ENCODE data around the gene BCAR1.
"Not testable (repeated sequence)": the region's sequence is repeated elsewhere in the genome, so short reads cannot be mapped to it uniquely, and the experiment has no call there.

Gene BCAR1, protein sequence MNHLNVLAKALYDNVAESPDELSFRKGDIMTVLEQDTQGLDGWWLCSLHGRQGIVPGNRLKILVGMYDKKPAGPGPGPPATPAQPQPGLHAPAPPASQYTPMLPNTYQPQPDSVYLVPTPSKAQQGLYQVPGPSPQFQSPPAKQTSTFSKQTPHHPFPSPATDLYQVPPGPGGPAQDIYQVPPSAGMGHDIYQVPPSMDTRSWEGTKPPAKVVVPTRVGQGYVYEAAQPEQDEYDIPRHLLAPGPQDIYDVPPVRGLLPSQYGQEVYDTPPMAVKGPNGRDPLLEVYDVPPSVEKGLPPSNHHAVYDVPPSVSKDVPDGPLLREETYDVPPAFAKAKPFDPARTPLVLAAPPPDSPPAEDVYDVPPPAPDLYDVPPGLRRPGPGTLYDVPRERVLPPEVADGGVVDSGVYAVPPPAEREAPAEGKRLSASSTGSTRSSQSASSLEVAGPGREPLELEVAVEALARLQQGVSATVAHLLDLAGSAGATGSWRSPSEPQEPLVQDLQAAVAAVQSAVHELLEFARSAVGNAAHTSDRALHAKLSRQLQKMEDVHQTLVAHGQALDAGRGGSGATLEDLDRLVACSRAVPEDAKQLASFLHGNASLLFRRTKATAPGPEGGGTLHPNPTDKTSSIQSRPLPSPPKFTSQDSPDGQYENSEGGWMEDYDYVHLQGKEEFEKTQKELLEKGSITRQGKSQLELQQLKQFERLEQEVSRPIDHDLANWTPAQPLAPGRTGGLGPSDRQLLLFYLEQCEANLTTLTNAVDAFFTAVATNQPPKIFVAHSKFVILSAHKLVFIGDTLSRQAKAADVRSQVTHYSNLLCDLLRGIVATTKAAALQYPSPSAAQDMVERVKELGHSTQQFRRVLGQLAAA

DNA sequence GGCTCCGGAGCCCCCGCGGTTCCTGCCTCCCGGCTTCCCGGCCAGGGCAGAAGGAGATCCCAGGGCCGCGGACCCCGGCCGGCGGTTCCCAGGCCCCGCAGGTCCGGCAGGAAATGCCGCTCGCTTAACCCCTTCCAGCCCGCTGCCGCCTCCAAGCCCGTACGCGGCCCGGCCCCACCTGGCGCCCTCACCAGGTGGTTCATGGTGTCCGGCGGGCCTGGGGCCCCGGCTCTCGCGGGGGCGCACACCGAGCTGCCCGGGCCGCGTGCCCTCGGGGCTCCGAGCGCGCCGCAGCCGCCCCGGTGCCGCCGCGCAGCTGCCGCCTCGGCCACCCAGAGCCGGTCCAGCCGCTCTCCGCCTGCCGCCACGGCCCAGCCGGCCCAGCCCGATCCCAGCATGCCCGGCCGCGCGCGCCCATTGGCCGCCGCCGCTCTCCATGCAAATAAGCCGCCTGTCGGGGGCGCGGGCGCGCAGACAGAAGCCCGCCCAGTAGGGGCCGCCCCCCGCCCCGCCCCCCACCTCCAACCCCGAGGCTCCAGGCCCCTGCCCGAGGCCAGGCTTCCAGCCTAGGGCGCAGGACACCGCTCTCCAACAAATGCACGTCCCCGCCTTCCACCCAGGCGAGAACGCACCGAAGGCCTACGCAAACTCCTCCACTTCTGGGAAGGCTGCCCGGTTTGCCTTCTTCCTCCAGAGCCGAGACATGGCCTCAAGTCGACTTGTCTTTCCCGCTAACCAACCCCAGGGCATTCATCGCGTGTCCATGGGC lies at the start of gene BCAR1:
Gene BCAR1, minus strand, starts transcription at position 345 of the 769 bp plus-strand sequence. Its CDS starts 142 bp downstream, at position 203.
- peak in 1 of 2 experiments; percentile 30 for DNase-seq

DNA sequence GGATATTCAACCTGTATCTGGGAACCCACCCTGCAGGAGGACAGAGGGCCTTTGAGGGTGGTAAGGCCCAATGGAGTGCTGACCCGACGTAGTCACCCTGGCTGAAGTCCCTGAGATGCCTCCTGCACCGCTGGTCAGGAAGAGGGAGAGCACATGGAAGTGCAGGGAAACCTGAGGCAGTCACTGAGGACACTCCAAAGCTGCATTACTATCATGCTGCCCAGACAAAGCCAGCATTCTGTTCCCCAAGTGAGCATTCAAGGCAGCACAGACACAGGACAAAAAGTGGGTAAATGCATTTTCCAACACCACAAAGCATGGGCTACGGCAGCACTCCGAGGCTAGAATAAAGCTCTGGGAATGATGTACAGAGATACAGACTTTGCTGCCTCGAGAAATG lies 46.8 kb upstream of the BCAR1 start:
- no peak for DNase-seq

DNA sequence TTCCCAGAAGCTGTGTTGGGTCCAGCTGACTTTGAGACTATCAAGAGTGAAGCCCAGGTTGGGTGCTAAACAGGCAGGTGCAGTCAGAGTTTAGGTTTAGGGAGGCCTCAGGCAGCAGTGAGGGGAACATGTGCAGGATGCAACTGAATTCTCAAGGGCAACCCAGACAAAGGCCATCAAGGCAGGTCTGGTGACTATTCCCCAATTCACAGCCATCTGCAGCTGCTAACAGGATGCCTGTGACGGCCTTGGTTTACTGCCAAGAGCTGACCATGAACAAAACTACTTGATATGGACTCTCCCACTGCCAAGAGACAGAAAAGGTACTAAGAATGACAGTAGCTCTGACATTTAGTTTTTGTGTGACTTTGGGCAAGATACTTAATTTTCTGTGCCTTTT lies 45.2 kb upstream of the BCAR1 start:
- no peak for DNase-seq

DNA sequence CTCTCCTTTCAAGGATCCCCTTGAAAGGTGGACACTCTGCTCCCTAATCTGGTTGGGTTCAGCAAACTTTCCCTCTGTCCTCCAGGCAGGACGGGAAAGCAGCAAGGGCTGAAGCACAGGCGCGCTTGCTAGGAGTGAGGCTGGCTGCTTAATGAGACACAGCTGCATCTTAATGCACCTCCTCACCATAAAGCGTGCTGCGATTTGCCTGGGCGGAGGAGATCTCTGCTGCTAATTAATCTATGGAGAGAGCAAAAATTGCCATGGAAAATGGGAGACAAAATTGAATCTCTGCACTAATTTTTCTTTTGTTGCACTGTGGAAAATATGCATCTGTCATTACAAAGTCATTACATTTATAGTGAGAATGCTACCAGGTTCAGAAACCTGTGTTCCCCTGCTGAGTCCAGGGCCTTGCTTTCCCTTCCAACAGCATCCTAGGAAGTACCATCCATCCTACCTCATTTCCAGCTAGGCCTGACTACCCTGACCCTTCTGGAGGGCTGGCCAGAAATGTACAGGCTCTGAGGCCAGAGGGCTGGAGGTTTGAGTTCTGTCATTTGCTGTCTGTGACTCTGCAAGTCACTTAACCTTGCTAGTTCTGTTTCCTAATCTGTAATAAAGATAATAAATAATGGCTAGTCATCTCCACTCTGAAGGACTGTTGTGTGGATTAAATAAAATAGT lies 43.5 kb upstream of the BCAR1 start:
- no peak for DNase-seq

DNA sequence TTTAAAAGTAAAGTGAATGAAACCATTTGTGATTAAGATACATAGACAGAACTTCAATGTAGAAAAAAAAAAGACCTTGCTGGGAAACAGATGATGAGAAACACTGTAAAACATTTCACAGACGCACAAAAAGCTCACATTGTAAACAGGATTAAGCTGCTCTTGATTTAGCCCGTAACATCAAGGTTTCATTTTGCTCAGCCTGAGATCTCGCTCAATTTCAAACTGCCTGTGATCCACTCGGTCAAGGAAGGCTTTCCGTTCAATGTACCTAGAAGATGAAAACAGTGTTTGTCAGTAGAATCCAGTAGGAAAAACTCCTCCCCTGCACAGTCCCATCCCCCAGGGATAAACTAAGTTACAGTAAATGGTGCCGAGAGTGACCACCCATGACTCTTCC lies 42.3 kb upstream of the BCAR1 start:
- no peak for DNase-seq

DNA sequence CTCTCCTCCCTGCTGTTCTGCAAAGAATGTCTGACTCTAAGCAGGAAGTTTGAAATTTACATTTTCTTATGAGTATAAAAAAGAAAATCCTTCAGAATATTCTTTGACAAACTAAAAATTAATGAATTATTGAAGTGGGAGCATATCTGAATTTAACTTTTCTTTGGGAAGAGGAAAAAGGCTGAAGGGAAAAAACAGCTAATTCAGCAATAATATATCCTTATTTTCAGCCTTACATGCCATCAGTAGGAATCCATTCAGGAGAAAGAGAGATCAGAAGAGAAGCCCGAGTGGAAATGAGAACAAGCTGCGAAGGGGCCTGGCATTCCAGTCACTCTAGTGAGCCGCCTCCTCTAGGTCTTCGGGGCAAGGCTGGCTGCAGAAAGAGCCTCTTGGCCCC lies 41.7 kb upstream of the BCAR1 start:
- no peak for DNase-seq

DNA sequence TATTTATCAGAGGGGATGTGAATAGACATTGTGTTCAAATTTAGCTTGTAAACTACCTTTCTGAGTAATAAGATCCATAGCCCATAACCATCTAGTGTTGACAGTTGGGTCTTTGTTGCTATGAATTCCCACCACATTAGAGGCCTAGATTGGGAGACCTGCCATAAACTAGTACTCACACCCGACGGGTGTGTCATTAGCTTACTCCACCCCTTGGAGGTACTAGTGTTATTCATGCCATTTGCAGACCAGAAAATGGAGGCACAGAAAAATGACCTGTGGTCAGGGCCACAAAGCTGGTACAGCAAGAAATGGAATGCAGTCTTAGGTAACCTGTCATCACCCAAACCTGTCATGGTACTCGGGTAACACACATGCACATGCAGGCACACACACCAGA lies 41.3 kb upstream of the BCAR1 start:
- no peak for DNase-seq

DNA sequence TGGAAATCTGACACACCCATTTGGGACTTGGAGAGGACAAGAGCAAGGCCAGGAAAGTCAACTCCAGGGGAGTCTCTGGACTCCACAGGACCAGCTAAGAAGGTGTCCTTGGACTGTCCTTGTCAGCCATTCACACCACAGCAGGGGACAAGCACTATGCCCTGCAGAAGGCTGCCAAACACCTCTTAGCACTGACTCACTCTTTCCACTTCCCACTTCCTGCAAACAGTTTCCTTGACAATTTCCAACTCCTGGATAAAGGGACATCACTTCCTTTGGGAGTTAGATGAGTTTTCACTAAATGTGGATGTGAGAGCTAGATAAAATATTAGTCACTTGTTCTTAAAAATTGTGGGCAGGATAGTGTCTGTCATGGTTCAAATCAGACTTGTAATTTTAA lies 37.8 kb upstream of the BCAR1 start:
- DNase-seq = no peak

DNA sequence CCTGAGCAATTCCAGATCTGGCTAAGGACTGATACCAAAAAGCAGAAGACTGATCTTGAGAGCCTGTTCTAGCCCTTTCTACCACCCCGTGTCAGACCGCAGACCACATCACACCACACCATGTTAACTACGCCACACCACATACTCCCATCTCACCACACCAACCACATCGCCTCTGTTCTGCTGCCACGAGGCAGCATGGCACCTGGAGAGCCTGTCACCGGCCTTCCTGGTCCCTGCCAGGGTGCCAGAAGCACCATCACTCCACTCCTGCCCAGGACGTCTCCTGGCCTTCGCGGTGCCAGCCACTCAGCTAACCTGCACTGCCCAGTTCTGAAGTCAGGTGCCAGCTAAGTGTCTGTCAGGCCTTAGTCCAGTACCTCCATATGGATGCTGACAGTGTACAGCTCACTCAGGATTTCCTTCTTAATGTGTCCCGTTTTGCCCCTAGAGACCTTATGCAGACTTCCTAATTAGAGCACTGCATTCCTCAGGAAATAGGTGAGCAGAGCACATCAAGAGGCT lies 37.2 kb upstream of the BCAR1 start:
- DNase-seq = no peak

DNA sequence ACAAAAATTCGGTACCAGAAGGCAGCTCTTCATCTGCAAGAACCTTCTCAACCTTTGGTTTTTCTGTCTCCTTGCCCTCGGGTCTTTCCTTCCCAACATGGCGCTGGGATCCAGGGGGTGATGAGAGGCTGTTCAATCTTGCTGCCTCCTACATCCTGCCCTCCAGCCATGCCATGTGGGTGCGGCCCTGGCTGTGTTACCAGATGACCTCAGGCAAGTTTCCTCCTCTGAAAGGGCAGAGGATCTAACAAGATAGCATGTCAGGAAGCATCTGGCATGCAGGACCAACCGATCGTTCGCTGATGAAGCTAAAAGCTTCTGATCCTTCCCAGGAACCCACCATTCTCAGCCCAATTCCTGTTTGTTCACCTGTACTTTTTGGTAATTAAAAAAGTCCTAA lies 36.8 kb upstream of the BCAR1 start:
- no peak for DNase-seq

DNA sequence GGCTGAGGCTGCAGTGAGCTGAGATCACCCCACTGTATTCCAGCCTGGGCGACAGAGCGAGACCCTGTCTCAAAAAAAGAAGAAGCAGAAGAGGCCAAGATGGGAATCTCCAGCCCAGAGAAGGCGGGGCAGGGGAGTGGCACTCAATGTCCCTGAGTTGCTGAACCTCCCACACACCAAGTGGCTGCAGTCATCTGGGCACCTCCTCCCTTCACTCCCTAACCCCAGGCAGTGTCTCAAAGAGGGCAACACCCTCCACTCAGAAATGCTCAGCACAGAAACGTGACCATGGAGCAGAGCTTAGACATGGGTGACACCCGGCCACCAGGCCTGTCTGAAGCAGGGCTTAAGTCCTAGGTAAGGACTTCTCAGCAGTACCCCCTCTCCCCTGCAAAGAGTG lies 36.3 kb upstream of the BCAR1 start:
- no peak for DNase-seq

DNA sequence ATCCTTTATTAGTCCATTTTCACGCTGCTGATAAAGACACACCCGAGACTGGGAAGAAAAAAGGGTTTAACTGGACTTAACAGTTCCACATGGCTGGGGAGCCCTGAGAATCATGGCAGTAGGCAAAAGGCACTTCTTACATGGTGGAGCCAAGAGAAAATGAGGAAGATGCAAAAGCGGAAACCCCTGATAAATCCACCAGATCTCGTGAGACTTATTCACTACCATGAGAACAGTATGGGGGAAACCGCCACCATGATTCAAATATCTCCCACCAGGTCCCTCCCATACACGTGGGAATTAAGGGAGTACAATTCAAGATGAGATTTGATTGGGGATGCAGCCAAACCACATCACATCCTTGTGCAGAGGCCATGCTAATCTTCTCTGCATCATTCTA lies 35.0 kb upstream of the BCAR1 start:
- no peak for DNase-seq

DNA sequence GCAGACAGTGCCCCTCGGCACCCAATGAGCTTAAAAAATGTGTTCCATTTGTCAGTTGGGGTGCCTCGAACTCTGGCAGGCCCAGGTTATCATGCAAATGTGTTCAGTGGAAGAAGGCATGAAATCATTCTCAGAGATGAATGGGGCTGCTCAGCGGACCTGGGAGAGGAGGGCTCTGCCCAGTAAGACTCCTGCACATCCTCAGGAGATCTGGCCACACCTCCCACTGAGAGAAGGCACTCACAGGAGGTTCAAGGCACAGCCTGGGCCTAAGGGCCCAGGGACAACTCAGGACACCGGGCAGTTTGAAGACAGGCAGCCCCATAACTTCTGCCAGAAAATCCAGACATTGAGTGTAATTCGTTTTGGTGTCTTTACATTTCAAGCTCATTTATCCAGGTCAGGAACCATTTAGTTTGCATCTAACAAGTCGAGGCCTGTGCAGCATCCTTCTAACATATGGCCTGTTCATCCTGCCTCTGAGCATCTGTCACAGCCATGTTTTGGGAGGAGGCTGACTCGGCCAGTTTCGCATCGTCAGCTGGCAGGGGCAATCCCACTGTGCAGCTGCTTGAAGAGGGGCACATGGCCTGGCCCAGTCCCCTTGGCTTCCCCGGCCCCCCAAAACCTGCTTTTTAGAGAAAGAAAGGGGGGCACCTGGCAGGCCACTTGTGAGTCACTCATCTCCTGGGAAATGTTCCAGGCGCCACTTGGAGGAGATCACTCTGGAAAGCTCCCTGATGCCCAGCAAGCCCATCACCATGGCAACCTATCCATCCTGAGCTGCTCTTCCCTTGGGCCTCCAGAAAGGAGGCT lies 31.2 kb upstream of the BCAR1 start:
- no peak for DNase-seq

DNA sequence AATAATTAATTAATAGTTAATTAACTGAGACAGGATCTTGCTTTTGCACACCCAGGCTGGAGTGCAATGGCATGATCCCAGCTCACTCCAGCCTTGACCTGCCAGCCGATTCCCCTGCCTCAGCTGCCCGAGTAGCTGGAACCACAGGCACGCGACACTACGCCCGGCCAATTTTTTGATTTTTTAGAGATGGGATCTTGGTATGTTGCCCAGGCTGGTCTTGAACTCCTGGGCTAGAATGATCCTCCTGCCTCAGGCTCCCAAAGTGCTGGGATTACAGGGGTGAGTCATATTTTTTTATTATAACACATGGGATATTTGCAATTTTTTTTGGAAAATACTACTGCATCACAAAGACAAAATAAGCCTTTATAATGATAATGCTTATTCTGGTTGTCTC lies 30.4 kb upstream of the BCAR1 start:
- DNase-seq = no peak

DNA sequence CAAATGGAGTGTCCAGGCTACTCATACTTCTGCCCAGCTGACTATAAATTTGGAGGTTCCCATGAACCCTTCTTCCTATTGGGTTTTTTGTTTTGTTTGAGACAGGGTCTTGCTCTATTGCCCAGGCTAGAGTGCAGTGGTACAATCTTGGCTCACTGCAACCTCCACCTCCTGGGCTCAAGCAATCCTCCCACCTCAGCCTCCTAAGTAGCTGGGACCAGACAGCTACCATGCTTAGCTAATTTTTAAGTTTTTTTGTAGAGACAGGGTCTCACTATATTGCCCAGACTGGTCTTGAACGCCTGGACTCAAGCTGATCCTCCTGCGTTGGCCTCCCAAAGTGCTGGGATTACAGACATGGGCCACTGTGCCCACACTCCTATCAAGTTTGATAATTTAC lies 29.6 kb upstream of the BCAR1 start:
- DNase-seq = not testable (repeated sequence)

DNA sequence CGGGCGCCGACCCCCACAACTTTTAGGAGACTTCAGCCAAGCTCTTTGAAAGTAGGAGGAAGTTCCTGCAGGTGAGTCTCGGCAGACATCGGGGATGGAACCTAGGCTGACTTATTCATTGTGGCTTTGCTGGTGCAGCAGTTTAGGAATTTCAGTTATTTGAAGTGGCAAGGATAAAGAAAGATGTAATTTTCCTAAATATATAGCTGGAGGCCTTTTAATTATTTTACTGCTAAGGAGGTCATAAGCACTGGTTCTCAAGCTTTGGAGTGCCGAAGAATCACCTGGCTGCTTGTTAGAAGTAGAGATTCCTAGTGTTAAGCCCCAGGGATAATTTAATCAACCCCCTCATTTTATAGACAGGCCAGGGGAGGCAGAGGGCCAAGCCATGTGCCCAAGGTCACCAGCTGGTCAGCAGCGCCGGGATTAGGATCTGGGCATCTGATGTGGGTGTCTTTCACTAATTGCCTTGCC lies 28.9 kb upstream of the BCAR1 start:
- DNase-seq = no peak

DNA sequence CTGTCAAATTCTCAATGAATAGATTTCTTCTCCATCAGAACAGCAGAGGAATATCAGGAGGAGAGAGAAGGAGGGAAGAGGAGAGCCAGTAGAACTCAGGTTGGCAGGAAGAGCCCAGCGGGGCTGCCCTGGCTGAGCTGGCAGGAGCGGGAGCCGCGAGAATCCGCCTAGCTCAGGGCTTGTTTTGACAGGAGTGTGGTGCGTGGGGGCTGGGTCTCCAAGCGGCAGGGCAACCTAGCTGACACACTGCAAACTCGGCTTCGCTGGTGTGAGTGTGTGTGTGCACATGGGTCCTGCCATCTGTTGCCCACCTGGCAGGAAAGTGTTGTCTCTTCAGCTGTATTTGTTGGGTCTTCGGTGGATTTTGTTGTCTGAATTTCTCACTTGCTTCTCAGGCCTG lies 27.9 kb upstream of the BCAR1 start:
- DNase-seq = no peak

DNA sequence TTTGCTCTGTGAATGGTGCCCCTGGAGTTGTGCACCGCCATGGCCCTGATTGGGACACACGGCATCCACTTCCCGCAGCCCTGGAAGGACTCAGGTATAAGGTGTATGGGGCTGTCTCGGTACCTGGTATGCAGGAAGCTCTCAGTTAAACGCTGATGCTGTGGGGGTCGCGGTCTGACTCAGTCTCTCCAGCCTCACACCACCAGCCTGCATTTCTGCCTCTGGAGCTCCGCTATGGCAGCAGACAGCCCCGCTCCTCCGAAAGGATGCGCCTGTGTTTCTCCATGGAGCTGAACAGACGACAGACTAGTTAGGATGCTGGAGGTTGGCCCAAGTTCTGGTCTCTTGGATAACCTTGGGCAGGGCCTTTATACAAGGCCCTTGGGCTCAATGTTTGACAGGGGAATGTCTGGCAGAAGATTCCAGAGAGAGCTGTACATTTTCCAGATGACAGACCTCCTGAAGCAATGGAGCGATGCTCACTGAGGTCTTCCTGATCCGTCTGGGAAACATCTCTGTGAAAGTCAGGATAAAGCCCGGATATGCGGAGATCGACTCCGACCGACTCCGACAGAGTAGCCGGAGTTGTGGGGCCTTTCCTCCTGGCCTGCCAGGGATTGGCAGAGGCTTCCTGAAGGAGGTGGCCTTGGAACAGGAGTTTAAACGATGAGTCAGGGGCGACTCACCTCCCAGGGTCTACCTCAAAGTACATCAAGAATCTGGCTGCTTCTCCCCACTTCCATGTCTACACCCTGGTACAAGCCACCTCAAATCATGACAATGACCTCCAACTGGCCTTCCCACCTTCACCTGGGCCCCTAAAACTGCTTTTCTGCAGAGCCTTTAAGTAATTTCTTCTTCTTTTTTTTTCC lies 21.9 kb upstream of the BCAR1 start:
- DNase-seq = no peak

DNA sequence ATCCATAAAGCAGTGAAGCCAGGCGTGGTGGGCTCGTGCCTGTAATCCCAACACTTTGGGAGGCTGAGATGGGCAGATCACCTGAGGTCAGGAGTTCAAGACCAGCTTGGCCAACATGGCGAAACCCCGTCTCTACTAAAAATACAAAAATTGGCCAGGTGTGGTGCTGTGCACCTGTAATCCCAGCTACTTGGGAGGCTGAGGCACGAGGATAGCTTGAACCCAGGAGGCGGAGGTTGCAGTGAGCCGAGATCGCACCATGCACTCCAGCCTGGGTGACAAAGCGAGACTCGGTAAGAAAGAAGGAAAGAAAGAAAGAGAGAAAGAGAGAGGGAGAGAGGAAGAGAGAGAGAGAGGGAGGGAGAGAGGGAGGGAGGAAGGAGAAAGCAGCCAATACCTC lies 21.2 kb upstream of the BCAR1 start:
- not testable (repeated sequence) for DNase-seq

DNA sequence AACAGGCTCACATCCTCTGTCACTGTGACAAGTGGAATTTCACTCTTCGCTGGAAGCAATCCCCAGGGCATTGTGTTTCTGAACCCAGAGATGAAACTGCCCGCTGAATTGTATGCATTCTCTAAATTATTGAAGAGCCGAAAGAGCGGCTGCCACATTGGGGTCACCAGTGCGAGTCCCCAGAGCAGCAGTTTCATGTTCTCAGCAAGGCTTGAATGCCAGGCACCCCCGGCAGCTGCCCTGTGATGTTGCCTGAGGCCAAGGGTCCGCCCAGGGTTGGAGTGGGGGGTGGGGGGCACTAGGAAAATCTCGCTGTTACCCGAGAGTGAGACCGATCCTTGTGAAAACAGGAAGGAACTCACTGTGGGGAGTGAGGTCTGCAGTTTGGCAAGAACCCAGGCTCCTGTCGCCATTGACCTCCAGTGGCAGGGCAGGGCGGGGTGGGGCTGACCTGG lies 20.7 kb upstream of the BCAR1 start:
- DNase-seq = no peak
